Measurements from ENCODE around the gene TPRA1.
A peak's percentile ranks its signal among the peaks of the same experiment; 100 is the strongest.
"Not testable (repeated sequence)": the region's sequence is repeated elsewhere in the genome, so short reads cannot be mapped to it uniquely, and the experiment has no call there.

The TPRA1 gene

GRCh38 chr3:127615631-127616305, 25.2 kb upstream of the TPRA1 start:
- DNase-seq, result no peak

GRCh38 chr3:127614928-127615589, 24.5 kb upstream of the TPRA1 start:
- no peak for DNase-seq

- no peak for DNase-seq
Observed at GRCh38 chr3:127613406-127613805, 22.9 kb upstream of the TPRA1 start.

GRCh38 chr3:127612966-127613365, 22.4 kb upstream of the TPRA1 start:
- no peak for DNase-seq

- no peak for DNase-seq
Observed at GRCh38 chr3:127611251-127611650, 20.7 kb upstream of the TPRA1 start.

- DNase-seq, result no peak
Observed at GRCh38 chr3:127610105-127610504, 19.6 kb upstream of the TPRA1 start.

GRCh38 chr3:127608362-127608718, 17.8 kb upstream of the TPRA1 start:
- DNase-seq, result no peak

- DNase-seq, result no peak
Observed at GRCh38 chr3:127607675-127608361, 17.3 kb upstream of the TPRA1 start.

- no peak for DNase-seq
Observed at GRCh38 chr3:127606981-127607595, 16.6 kb upstream of the TPRA1 start.

GRCh38 chr3:127606086-127606805, 15.7 kb upstream of the TPRA1 start:
- DNase-seq, result no peak

- not testable (repeated sequence) for DNase-seq
Observed at GRCh38 chr3:127605547-127605946, 15.0 kb upstream of the TPRA1 start.

GRCh38 chr3:127604546-127605165, 14.1 kb upstream of the TPRA1 start:
- no peak for DNase-seq

- DNase-seq, result no peak
Observed at GRCh38 chr3:127604035-127604434, 13.5 kb upstream of the TPRA1 start.

- no peak for DNase-seq
Observed at GRCh38 chr3:127600749-127601456, 10.4 kb upstream of the TPRA1 start.

- no peak for DNase-seq
Observed at GRCh38 chr3:127598841-127599570, 8.5 kb upstream of the TPRA1 start.

- no peak for DNase-seq
Observed at GRCh38 chr3:127597020-127597771, 6.7 kb upstream of the TPRA1 start.

GRCh38 chr3:127595303-127595702, 4.8 kb upstream of the TPRA1 start:
- peak; percentile 76 for DNase-seq

- DNase-seq, result no peak
Observed at GRCh38 chr3:127593178-127593577, 2.6 kb upstream of the TPRA1 start.

GRCh38 chr3:127590282-127590592, 296 bp downstream of the TPRA1 start:
- DNase-seq, result peak; percentile 65

- peak; percentile 68 for DNase-seq
Observed at GRCh38 chr3:127589600-127590281, 792 bp downstream of the TPRA1 start.
